IPS-18c (cell line): Measurements from ENCODE around the gene FOXF2.

ENCODE experiments used
- H3K4me3 ChIP-seq: 2 replicates; pipeline ENCODE4 v1.7.0; 2013; ENCODE audit warnings: low read depth, mild to moderate bottlenecking, low read length, moderate library complexity; ENCODE audit not compliant: insufficient read depth
- H3K9me3 ChIP-seq: one replicate; pipeline ENCODE4 v1.6.1; 2013; ENCODE audit warnings: mild to moderate bottlenecking, low read length, moderate library complexity; ENCODE audit not compliant: control insufficient read depth, insufficient read depth

Gene FOXF2

DNA sequence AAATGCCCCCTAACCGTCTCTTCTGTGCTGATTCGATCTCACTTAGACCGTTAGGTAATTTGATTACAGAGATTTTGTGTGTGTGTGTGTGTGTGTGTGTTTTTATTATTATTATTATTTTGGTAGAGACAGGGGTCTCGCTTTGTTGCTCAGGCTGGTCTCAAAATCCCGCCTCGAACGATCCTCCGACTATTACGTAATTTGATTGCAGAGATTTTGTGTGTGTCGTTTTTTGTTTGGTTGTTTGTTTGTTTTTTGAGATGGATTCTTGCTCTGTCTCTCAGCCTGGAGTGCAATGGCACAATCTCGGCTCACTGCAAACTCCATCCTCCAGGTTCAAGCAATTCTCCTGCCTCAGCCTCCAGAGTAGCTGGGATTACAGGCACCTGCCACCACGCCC, 28.3 kb downstream of the FOXF2 start:
- H3K9me3 ChIP-seq, result peaks cover 2% of the 10 kb centered on the region
- H3K4me3 ChIP-seq, result no peak overlapping the region

GRCh38 chr6:1418471-1419191, 29.3 kb downstream of the FOXF2 start:
- H3K9me3 ChIP-seq, result peaks cover 2% of the 10 kb centered on the region
- no peak overlapping the region for H3K4me3 ChIP-seq

DNA sequence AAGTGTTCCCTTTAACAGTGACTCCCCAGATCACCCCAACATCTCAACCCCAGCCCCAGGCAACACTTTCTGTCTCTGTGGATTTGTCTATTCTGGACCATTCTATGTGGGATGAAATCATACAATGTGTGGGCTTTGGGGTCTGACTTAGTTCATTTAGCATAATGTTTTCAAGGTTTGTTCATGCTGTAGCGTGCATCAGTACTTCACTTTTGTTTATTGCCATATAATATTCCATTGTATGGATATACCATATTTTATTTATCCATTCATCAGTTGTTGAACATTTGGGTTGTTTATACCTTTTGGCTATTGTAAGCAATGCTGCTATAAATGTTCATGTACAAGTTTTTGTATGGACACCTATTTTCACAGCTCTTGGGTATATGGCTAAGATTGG, 31.0 kb downstream of the FOXF2 start:
- H3K9me3 ChIP-seq, result peaks cover 2% of the 10 kb centered on the region

GRCh38 chr6:1422290-1422689, 32.9 kb downstream of the FOXF2 start:
- Histone ChIP-seq H3K4me3 (no peak overlapping the region), H3K9me3 (peaks cover 2% of the 10 kb centered on the region)

More for the DNA sequence above, 31.0 kb downstream of the FOXF2 start:
- no peak overlapping the region for H3K4me3 ChIP-seq

GRCh38 chr6:1423578-1423977, 34.2 kb downstream of the FOXF2 start:
- no peak overlapping the region for H3K4me3 ChIP-seq
- H3K9me3 ChIP-seq, result peaks cover 2% of the 10 kb centered on the region

- H3K9me3 ChIP-seq, result peaks cover 2% of the 10 kb centered on the region
- no peak overlapping the region for H3K4me3 ChIP-seq
Measured at GRCh38 chr6:1424306-1424927, 35.0 kb downstream of the FOXF2 start.

GRCh38 chr6:1426416-1426815, 37.0 kb downstream of the FOXF2 start:
- H3K4me3 ChIP-seq, result no peak overlapping the region
- H3K9me3 ChIP-seq, result no peaks in the 10 kb centered on the region

GRCh38 chr6:1435806-1436205, 46.4 kb downstream of the FOXF2 start:
- H3K9me3 ChIP-seq, result peaks cover 4% of the 10 kb centered on the region
- H3K4me3 ChIP-seq, result no peak overlapping the region

DNA sequence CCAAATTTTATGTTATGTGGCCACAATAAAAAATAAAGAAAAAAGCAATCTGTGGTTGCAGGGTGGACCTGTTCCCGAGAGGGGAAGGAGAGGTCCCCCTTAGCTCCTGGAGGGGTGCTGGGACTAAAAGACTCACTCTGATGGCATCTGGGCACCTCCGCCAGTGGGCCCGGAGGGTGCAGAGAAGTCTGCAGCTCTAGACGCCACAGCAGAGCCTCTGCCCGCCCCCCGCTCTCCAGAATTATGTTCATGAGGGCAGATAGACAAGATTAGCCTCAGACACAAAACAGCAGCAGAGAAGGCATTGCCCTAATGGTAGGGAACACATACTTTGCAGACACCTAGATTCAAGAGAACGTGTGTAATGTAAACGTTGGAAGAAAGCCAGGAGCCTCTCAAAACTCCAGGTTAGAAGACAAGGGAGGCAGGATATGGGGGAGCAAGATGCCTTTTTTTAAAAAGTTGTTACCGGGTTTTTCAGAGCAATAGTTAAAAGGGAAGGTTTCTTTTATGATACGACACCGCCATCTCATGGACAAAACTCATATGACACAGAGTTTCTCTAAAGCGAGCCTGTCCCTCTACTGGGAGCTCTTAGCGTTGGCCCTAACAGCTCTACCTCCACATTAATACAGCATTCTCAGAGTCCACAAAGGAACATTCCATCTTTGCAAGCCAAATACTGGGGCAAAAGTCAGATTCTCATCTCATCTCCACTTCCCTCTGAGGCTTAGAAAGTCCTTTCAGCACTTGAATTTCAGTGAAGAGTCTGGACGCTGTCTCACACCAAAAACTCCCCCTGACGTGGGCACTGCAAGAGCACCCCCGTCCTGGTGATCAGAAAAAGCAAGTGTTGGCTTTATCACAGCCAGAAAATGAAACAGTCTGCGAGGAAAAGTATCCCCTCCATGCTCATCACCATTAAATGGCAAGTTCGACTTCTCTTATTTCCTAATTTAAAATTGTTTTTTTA, 47.2 kb downstream of the FOXF2 start:
- Histone ChIP-seq H3K4me3 (no peak overlapping the region), H3K9me3 (peaks cover 4% of the 10 kb centered on the region)

GRCh38 chr6:1437553-1438406, 48.4 kb downstream of the FOXF2 start:
- Histone ChIP-seq H3K4me3 (no peak overlapping the region), H3K9me3 (peaks cover 4% of the 10 kb centered on the region)

GRCh38 chr6:1438471-1438881, 49.1 kb downstream of the FOXF2 start:
- H3K4me3 ChIP-seq, result no peak overlapping the region
- peaks cover 4% of the 10 kb centered on the region for H3K9me3 ChIP-seq

- H3K9me3 ChIP-seq, result peaks cover 2% of the 10 kb centered on the region
- no peak overlapping the region for H3K4me3 ChIP-seq
Measured at GRCh38 chr6:1439349-1439748, 50.0 kb downstream of the FOXF2 start.

DNA sequence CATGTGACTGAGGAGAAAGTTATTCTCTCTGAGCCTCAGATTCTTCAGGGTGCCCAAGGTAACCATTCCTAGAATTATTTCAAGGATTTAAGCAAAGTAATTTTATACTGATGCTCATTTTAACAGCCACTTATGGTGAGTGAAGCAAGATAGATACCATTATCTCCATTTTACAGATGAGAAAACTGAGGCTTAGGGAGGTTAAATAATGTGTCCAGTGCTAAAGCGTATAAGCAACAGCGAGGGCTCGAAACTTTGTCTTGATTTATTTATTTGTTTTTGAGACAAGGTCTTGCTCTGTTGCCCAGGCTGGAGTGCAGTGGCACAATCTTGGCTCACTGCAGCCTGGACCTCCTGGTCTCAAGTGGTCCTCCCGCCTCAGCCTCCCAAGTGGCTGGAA, 53.6 kb downstream of the FOXF2 start:
- Histone ChIP-seq H3K9me3 (peaks cover 2% of the 10 kb centered on the region), H3K4me3 (no peak overlapping the region)
